ENCODE results near the gene GMPR. TPM values are rescaled to one million over a fixed set of nuclear protein-coding genes. Genes with fewer than 3 reads are reported as not detected.

The GMPR gene
- total RNA-seq, 6 donors from 2014 or later: 10.5 to 25.6 (median 16.4) TPM

- no peaks in the 10 kb centered on the region for H3K9me3 ChIP-seq
- TF ChIP-seq EP300 (IDR thresholded peaks at IDR 0.05) (no peak), POLR2A (IDR thresholded peaks at IDR 0.05) (no peak), POLR2AphosphoS5 (IDR thresholded peaks at IDR 0.05) (no peak)
- TF ChIP-seq, protein P1, sequence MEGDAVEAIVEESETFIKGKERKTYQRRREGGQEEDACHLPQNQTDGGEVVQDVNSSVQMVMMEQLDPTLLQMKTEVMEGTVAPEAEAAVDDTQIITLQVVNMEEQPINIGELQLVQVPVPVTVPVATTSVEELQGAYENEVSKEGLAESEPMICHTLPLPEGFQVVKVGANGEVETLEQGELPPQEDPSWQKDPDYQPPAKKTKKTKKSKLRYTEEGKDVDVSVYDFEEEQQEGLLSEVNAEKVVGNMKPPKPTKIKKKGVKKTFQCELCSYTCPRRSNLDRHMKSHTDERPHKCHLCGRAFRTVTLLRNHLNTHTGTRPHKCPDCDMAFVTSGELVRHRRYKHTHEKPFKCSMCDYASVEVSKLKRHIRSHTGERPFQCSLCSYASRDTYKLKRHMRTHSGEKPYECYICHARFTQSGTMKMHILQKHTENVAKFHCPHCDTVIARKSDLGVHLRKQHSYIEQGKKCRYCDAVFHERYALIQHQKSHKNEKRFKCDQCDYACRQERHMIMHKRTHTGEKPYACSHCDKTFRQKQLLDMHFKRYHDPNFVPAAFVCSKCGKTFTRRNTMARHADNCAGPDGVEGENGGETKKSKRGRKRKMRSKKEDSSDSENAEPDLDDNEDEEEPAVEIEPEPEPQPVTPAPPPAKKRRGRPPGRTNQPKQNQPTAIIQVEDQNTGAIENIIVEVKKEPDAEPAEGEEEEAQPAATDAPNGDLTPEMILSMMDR (IDR thresholded peaks at IDR 0.05): peak; percentile 77 to 91 (median 87)
- no peak overlapping the region for H3K27ac ChIP-seq
- H3K4me3 ChIP-seq: no peak overlapping the region
- peak; percentile 90 to 92 for ATAC-seq (ENCODE audit: low FRiP score in 2 of 2)
- 5 to 7% methylated on average over 7 of the region's 7 CpGs for WGBS, 2 donors
- H3K4me1 ChIP-seq: peaks cover 19 to 32% (median 27%) of the 10 kb centered on the region in 4 donors
- H3K36me3 ChIP-seq: peaks cover 0 to 11% (median 9%) of the 10 kb centered on the region in 4 donors
- peak in 1 of 2 donors; percentile 85 for DNase-seq
- no peaks in the 10 kb centered on the region for H3K27me3 ChIP-seq
Observed at GRCh38 chr6:16332175-16332542, 93.8 kb downstream of the GMPR start.

DNA sequence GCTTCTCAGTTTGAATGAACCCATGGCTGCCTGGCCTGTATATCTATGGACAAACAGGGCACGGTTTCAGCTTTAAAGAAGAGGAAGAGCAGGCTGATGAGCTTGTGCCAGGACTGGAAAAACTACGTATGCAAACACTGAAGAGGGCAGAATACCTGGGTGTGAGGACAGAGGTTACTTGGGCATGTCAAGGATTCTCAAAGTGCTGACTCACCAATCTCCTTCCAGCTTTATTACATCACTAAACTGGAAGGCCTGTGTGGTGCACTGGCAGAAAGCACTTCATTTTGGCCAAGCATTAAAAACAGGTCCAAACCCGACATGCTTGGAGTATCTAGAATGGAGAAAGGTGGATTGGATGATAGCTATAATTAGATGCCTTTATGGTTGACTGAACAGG lies 95.2 kb downstream of the GMPR start:
- 58 to 79% methylated on average over 3 of the region's 3 CpGs for WGBS, 2 donors
- no peak for DNase-seq
- no peak for TF ChIP-seq POLR2A (IDR thresholded peaks at IDR 0.05)
- TF ChIP-seq, protein P1 (IDR thresholded peaks at IDR 0.05): no peak
- no peak for TF ChIP-seq POLR2AphosphoS5 (IDR thresholded peaks at IDR 0.05)

GRCh38 chr6:16334671-16335070 lies 96.3 kb downstream of the GMPR start:
- TF ChIP-seq, protein P1 (IDR thresholded peaks at IDR 0.05): no peak
- TF ChIP-seq POLR2AphosphoS5 (IDR thresholded peaks at IDR 0.05) (peak; percentile 64 to 70), EP300 (IDR thresholded peaks at IDR 0.05) (peak in 1 of 4 donors; percentile 27)
- ATAC-seq (ENCODE audit: low FRiP score in 2 of 2): peak; percentile 11 to 61
- Histone ChIP-seq H3K36me3 (no peaks in the 10 kb centered on the region), H3K4me1 (peaks cover 37 to 54% (median 44%) of the 10 kb centered on the region in 4 donors), H3K27ac (peak overlapping the region in 1 of 4 donors; percentile 21), H3K9me3 (no peaks in the 10 kb centered on the region), H3K27me3 (no peaks in the 10 kb centered on the region), H3K4me3 (no peak overlapping the region)
- peak in 1 of 2 donors; percentile 72 for DNase-seq
- WGBS, 2 donors: 55 to 75% methylated on average over 3 of the region's 3 CpGs

More for the DNA sequence above, 95.2 kb downstream of the GMPR start:
- peaks cover 31 to 46% (median 39%) of the 10 kb centered on the region in 4 donors for H3K4me1 ChIP-seq
- ATAC-seq (ENCODE audit: low FRiP score in 2 of 2): no peak
- no peaks in the 10 kb centered on the region for H3K27me3 ChIP-seq
- H3K9me3 ChIP-seq: no peaks in the 10 kb centered on the region
- no peaks in the 10 kb centered on the region for H3K36me3 ChIP-seq
- no peak overlapping the region for H3K27ac ChIP-seq
- no peak overlapping the region for H3K4me3 ChIP-seq

DNA sequence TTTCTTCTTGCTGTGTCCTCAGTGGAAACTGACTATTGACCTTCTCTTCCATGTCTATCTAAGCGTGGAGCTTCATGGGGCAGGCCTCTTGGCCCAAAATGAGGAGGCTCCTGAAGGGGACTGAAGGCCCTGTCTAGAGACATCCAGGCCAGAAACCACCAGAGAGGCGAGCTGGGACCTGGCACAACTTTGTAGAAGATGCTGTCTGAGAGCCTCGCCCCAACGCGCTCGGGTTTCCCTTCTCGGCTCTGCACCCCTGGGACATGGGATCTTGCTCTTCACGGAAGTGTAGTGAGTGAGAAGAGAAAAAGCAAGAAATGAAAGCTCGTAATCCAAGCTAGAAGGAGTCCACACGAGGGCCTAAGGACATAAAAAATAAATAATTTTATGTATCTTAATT lies 96.8 kb downstream of the GMPR start:
- H3K4me3 ChIP-seq: no peak overlapping the region
- no peaks in the 10 kb centered on the region for H3K27me3 ChIP-seq
- H3K4me1 ChIP-seq: peaks cover 37 to 54% (median 44%) of the 10 kb centered on the region in 4 donors
- no peak for TF ChIP-seq POLR2A (IDR thresholded peaks at IDR 0.05)
- TF ChIP-seq EP300 (IDR thresholded peaks at IDR 0.05): no peak
- no peak for TF ChIP-seq POLR2AphosphoS5 (IDR thresholded peaks at IDR 0.05)
- TF ChIP-seq, protein P1 (IDR thresholded peaks at IDR 0.05): no peak
- no peak for DNase-seq
- no peak for ATAC-seq (ENCODE audit: low FRiP score in 2 of 2)
- H3K9me3 ChIP-seq: no peaks in the 10 kb centered on the region
- 88 to 92% methylated on average over 10 of the region's 10 CpGs for WGBS, 2 donors
- no peaks in the 10 kb centered on the region for H3K36me3 ChIP-seq
- peak overlapping the region in 1 of 4 donors; percentile 21 for H3K27ac ChIP-seq

All from upper lobe of left lung (tissue), 6 donors.